Muscle layer of duodenum (tissue), 2 donors: ENCODE data around the gene RAI1.
"Not testable (repeated sequence)": the region's sequence is repeated elsewhere in the genome, so short reads cannot be mapped to it uniquely, and the experiment has no call there.

Experiments used
- H3K27ac ChIP-seq: one replicate; pipeline ENCODE4 v1.7.0; 2013; ENCODE audit warnings: mild to moderate bottlenecking, low read length
- H3K27me3 ChIP-seq: one replicate; pipeline ENCODE4 v1.7.0; 2013; ENCODE audit warnings: low read depth, mild to moderate bottlenecking, control low read depth, low read length
- H3K36me3 ChIP-seq, 2 donors: one replicate each; pipeline ENCODE4 v1.7.0; 2013; ENCODE audit warnings: low read length in 2 of 2, control low read depth in 1 of 2, mild to moderate bottlenecking in 1 of 2; ENCODE audit not compliant: insufficient read depth in 2 of 2, control insufficient read depth in 1 of 2
- H3K4me1 ChIP-seq, 2 donors: one replicate each; pipeline ENCODE4 v1.7.0; 2013; ENCODE audit warnings: low read length in 2 of 2, mild to moderate bottlenecking in 2 of 2, control low read depth in 1 of 2, moderate library complexity in 1 of 2; ENCODE audit not compliant: insufficient read depth in 2 of 2, control insufficient read depth in 1 of 2
- H3K4me3 ChIP-seq, 2 donors: one replicate each; pipeline ENCODE4 v1.7.0; 2013; ENCODE audit warnings: low read length in 2 of 2, low read depth in 1 of 2, mild to moderate bottlenecking in 1 of 2
- H3K9me3 ChIP-seq, 2 donors: one replicate each; pipeline ENCODE4 v1.7.0; 2013; ENCODE audit warnings: low read length in 2 of 2, control low read depth in 1 of 2, mild to moderate bottlenecking in 1 of 2; ENCODE audit not compliant: control insufficient read depth in 1 of 2
- donor health status: healthy.

The RAI1 gene

GRCh38 chr17:17808200-17808599 is 126.9 kb downstream of the RAI1 start:
- not testable (repeated sequence) for H3K27ac ChIP-seq, H3K27me3 ChIP-seq, H3K4me3 ChIP-seq, H3K9me3 ChIP-seq
- H3K36me3 ChIP-seq = peaks cover 11 to 20% of the 10 kb centered on the region in 2 donors
- peaks cover 5 to 30% of the 10 kb centered on the region in 2 donors for H3K4me1 ChIP-seq

GRCh38 chr17:17808706-17809432 is 127.6 kb downstream of the RAI1 start:
- H3K36me3 ChIP-seq = peaks cover 9 to 21% of the 10 kb centered on the region in 2 donors
- no peaks in the 10 kb centered on the region for H3K9me3 ChIP-seq
- no peak overlapping the region for H3K4me3 ChIP-seq
- H3K27me3 ChIP-seq = no peaks in the 10 kb centered on the region
- peaks cover 5 to 30% of the 10 kb centered on the region in 2 donors for H3K4me1 ChIP-seq
- H3K27ac ChIP-seq = no peak overlapping the region

DNA sequence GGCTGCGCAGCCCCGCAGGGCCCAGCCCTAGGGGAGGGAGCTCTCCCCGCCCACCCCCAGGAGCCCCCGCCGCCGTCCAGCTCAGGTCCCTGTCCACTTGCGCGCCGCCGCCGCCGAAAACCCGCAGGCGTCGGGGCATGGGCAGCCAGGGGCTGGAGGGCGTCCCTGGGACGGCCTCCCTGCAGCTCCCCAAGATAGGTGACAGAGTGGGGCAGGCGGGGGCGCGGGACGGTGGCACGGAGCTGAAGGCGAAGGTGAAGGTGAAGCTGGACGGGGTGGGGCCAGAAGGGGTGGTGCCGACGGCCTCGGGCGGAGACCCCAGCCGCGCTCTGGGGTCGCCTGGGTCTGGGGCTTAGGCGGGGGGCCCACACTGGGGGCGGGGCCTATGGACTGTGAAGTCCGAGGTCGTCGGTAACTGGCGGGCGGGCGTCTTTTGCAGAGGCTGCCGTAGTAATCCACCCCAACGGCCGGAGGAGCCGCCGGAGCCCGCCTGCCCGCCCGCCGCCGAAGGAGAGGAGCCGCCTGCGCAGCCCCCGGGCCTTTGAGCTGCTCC is 128.3 kb downstream of the RAI1 start:
- no peaks in the 10 kb centered on the region for H3K27me3 ChIP-seq
- peaks cover 5 to 35% of the 10 kb centered on the region in 2 donors for H3K4me1 ChIP-seq
- H3K36me3 ChIP-seq = peaks cover 4 to 22% of the 10 kb centered on the region in 2 donors
- no peaks in the 10 kb centered on the region for H3K9me3 ChIP-seq
- peak overlapping the region in 1 of 2 donors; percentile 52 for H3K4me3 ChIP-seq
- H3K27ac ChIP-seq = no peak overlapping the region

- peak overlapping the region in 1 of 2 donors; percentile 52 for H3K4me3 ChIP-seq
- H3K9me3 ChIP-seq = no peaks in the 10 kb centered on the region
- H3K27ac ChIP-seq = no peak overlapping the region
- H3K36me3 ChIP-seq = peaks cover 4 to 25% of the 10 kb centered on the region in 2 donors
- H3K4me1 ChIP-seq = peaks cover 5 to 42% of the 10 kb centered on the region in 2 donors
- no peaks in the 10 kb centered on the region for H3K27me3 ChIP-seq
Measured at GRCh38 chr17:17810084-17810894, 129.0 kb downstream of the RAI1 start.

DNA sequence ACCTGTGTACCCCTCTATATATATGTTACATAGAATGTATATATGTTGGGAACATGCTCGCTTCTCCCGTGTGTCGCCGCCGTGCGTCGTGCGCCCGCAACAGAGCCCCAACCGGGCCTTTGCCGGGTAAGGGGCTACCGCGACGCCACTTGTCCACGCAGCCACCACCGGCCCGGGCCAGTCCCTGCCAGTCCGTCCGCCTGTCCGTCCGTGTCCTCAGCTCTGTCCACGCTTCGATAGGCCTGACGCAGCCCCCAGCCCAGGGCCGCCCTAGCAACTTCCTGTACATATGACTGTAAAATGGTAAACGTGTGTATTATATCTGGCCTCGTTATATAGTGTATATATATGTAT is 129.6 kb downstream of the RAI1 start:
- Histone ChIP-seq H3K4me3 (peak overlapping the region in 1 of 2 donors; percentile 52), H3K9me3 (no peaks in the 10 kb centered on the region), H3K27me3 (no peaks in the 10 kb centered on the region), H3K4me1 (peaks cover 5 to 41% of the 10 kb centered on the region in 2 donors), H3K36me3 (peaks cover 7 to 29% of the 10 kb centered on the region in 2 donors), H3K27ac (no peak overlapping the region)

DNA sequence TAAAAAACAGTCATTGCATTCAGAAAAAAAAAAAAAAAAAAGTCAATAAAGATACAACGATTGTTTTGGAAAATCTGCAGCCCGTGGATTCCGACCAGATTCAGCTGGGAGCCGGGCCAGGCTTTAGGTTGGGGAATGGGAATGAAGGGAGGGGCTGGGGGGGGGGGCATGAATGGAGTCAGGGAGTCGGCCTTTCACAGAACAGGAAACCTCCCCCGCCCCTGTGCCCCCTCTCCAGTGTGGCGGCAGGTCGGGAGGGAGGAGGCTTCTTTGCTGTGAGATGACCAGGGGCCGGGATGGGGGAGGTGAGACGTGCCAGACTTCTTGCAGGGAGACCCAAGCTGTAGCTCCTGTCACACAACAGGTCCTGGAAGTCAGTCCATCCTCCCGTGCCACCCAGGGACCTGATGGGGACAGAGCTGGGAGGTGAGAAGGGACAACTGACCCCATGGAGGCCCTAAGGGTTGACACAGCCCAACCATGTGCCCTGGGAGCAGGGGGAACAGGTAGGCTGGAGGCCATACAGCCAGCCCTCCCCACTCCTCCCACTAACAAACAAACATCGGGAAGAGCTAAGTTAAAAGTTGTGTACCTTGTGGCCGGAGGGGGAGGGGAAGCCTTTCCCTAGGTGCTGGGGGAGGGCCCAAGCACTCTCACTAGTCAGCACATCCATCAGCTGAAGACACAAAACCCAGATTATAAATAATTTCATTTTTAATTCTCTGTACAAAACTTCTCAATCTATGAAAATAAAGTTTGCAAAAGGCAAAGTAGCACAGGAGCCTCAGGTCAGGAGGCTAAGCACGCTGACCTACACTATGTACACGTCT is 130.3 kb downstream of the RAI1 start:
- H3K27me3 ChIP-seq = no peaks in the 10 kb centered on the region
- H3K4me3 ChIP-seq = no peak overlapping the region
- no peak overlapping the region for H3K27ac ChIP-seq
- peaks cover 5 to 40% of the 10 kb centered on the region in 2 donors for H3K4me1 ChIP-seq
- H3K36me3 ChIP-seq = peaks cover 7 to 34% of the 10 kb centered on the region in 2 donors
- H3K9me3 ChIP-seq = no peaks in the 10 kb centered on the region

- Histone ChIP-seq H3K9me3 (no peaks in the 10 kb centered on the region), H3K4me3 (no peak overlapping the region), H3K27ac (no peak overlapping the region), H3K4me1 (peaks cover 5 to 42% of the 10 kb centered on the region in 2 donors), H3K27me3 (no peaks in the 10 kb centered on the region), H3K36me3 (peaks cover 7 to 42% of the 10 kb centered on the region in 2 donors)
Measured at GRCh38 chr17:17812211-17813054, 131.2 kb downstream of the RAI1 start.

GRCh38 chr17:17813055-17813724 is 131.9 kb downstream of the RAI1 start:
- Histone ChIP-seq H3K4me1 (peaks cover 7 to 50% of the 10 kb centered on the region in 2 donors), H3K36me3 (peaks cover 7 to 45% of the 10 kb centered on the region in 2 donors), H3K4me3 (no peak overlapping the region), H3K27ac (no peak overlapping the region), H3K27me3 (no peaks in the 10 kb centered on the region), H3K9me3 (no peaks in the 10 kb centered on the region)

GRCh38 chr17:17813725-17814095 is 132.5 kb downstream of the RAI1 start:
- no peaks in the 10 kb centered on the region for H3K9me3 ChIP-seq
- no peak overlapping the region for H3K27ac ChIP-seq

More at GRCh38 chr17:17813725-17814095, 132.5 kb downstream of the RAI1 start:
- no peak overlapping the region for H3K4me3 ChIP-seq
- peaks cover 11 to 50% of the 10 kb centered on the region in 2 donors for H3K36me3 ChIP-seq
- peaks cover 9 to 55% of the 10 kb centered on the region in 2 donors for H3K4me1 ChIP-seq
- H3K27me3 ChIP-seq = no peaks in the 10 kb centered on the region
